Ascending aorta (tissue), 2 donors: ENCODE measurements around the gene AP1B1. TPM values are rescaled to one million over a fixed set of nuclear protein-coding genes. Genes with fewer than 3 reads are reported as not detected.
A peak's percentile ranks its signal among the peaks of the same experiment; 100 is the strongest.
"Not testable (repeated sequence)": the region's sequence is repeated elsewhere in the genome, so short reads cannot be mapped to it uniquely, and the experiment has no call there.

ENCODE experiments used
- DNase-seq, 2 donors: peaks; one replicate each; pipeline ENCODE4 v3.0.0-alpha.2; 2019; ENCODE audit warnings: low spot score in 2 of 2
- H3K27ac ChIP-seq, 2 donors: fragments of 200-600 bp; sonication (generic); one replicate each; pipeline ENCODE4 v1.5.1; 2016 to 2017; ENCODE audit warnings: mild to moderate bottlenecking in 1 of 2
- H3K27me3 ChIP-seq: fragments of 200-600 bp; sonication (generic); one replicate; pipeline ENCODE4 v1.5.1; 2017
- H3K36me3 ChIP-seq, 2 donors: fragments of 200-600 bp; sonication (generic); one replicate each; pipeline ENCODE4 v1.5.1; 2016
- H3K4me1 ChIP-seq, 2 donors: fragments of 200-600 bp; sonication (generic); one replicate each; pipeline ENCODE4 v1.5.1; 2016 to 2017; ENCODE audit warnings: mild to moderate bottlenecking in 1 of 2
- H3K4me3 ChIP-seq, 2 donors: fragments of 200-600 bp; sonication (generic); one replicate each; pipeline ENCODE4 v1.5.1; 2016 to 2017; ENCODE audit warnings: mild to moderate bottlenecking in 1 of 2
- H3K9me3 ChIP-seq, 2 donors: fragments of 200-600 bp; sonication (generic); one replicate each; pipeline ENCODE4 v1.5.1; 2016
- CTCF ChIP-seq, 3 experiments: fragments of 200-600 bp in 2 of 3; fragments of 450-650 bp in 1 of 3; sonication (generic) in 2 of 3; IDR thresholded peaks; one replicate each; pipeline ENCODE4 v1.5.1; 2016 to 2019; ENCODE audit warnings: antibody characterized with exemption in 3 of 3, mild to moderate bottlenecking in 1 of 3, moderate library complexity in 1 of 3
- intact Hi-C: fragments of 100-400 bp; cut with DNase I; formaldehyde crosslinking; loops from one replicate; pipeline ENCODE4 v1.15.1; 2023
- total RNA-seq: library from RNA; depleted of rRNA; stranded (reverse); fragments of >200 nt; gene quantifications from one replicate; pipeline ENCODE4 v1.1.0, GENCODE V29; 2016

Gene AP1B1
- total RNA-seq, 1 donor from 2014 or later, result 86.4 TPM

DNA sequence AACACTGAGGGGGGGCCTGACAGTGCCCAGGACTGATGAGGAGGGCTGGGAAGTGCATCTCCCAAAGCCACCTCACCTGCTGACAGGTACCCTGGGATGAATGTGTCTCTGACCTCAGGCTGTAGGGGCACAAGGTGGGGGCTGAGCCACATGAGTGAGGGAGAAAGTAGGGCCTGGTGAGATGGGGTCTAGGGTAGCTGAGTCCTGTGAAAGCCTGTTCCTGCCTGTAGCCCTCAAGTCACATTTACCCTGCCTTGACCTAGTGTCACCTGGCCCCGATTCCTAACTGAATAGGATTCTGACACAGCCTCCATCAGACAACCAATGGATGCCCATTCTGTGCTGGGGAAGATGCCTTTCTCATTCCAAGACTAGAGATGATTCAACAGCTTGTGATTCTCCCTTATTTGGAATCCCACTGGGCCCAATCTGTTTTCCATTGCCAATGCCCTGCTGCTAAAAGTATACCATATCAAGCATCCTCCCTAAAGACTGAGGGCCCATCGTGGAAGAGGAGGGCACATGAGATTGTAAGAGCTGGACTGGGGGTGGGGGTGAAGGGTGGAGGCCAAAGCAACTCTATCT, 38.9 kb upstream of the AP1B1 start:
- no peak for TF ChIP-seq CTCF (IDR thresholded peaks at IDR 0.05)
- intact Hi-C loops, result no loop called here
- Histone ChIP-seq H3K27ac (no peak overlapping the region), H3K9me3 (no peaks in the 10 kb centered on the region), H3K4me1 (no peaks in the 10 kb centered on the region), H3K36me3 (no peaks in the 10 kb centered on the region), H3K4me3 (no peak overlapping the region), H3K27me3 (no peaks in the 10 kb centered on the region)
- peak in 1 of 2 donors; percentile 24 for DNase-seq

GRCh38 chr22:29426476-29426875, 38.1 kb upstream of the AP1B1 start:
- no peak for TF ChIP-seq CTCF (IDR thresholded peaks at IDR 0.05)
- intact Hi-C loops, result no loop called here
- peak in 1 of 2 donors; percentile 52 for DNase-seq
- Histone ChIP-seq H3K9me3 (no peaks in the 10 kb centered on the region), H3K36me3 (no peaks in the 10 kb centered on the region), H3K27me3 (no peaks in the 10 kb centered on the region), H3K4me3 (no peak overlapping the region), H3K27ac (no peak overlapping the region), H3K4me1 (no peaks in the 10 kb centered on the region)

DNA sequence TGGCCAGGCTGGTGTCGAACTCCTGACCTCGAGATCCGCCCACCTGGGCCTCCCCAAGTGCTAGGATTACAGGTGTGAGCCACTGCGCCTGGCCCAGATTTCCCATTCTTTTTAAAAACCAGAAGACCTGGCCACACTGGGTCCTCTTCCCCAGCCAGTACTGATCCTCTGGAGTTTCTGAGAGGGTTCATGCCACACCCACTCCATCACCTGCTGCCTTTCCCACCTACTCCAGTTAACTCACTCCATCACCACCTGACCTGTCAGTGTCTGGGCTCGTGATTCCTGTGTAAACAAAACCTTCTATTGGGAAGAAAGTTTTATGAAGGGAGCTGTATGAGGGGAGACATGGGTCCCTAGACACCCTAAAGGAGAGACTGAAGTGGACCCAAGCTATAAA, 30.3 kb upstream of the AP1B1 start:
- H3K4me3 ChIP-seq, H3K9me3 ChIP-seq, H3K27ac ChIP-seq, H3K4me1 ChIP-seq, H3K27me3 ChIP-seq, intact Hi-C loops, H3K36me3 ChIP-seq: not testable (repeated sequence)
- peak in 1 of 2 donors; percentile 56 for DNase-seq

GRCh38 chr22:29414951-29415591, 26.7 kb upstream of the AP1B1 start:
- H3K4me1 ChIP-seq, H3K27me3 ChIP-seq, H3K27ac ChIP-seq, H3K36me3 ChIP-seq, intact Hi-C loops, H3K9me3 ChIP-seq: not testable (repeated sequence)
- H3K4me3 ChIP-seq, result peak overlapping the region in 1 of 2 donors; percentile 53
- peak in 1 of 2 donors; percentile 58 for DNase-seq

DNA sequence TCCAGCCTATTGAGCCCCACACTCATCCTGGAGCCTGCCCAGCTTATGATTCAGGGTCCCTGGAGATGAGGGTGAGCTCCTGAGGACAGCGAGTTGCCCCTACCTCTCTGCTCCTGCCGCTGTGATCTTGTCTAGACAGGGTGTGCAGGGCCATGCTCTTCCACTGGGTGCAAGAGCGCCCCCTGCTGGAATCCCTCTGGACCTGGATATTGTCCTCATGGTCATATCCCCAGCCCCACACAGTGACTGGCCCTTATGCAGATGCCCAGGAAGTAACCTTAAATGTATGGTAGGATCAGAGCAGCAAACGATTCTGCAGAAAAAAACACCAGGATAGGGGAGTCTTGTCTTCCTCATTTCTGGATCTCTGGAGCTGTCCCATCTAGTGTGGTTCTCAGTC, 24.4 kb upstream of the AP1B1 start:
- peak in 1 of 3 experiments; percentile 10 for TF ChIP-seq CTCF (IDR thresholded peaks at IDR 0.05)
- H3K4me1 ChIP-seq, H3K27ac ChIP-seq, H3K36me3 ChIP-seq, intact Hi-C loops, H3K9me3 ChIP-seq, H3K4me3 ChIP-seq, H3K27me3 ChIP-seq: not testable (repeated sequence)
- DNase-seq, result peak in 1 of 2 donors; percentile 55

GRCh38 chr22:29411569-29412211, 23.3 kb upstream of the AP1B1 start:
- H3K9me3 ChIP-seq, H3K27ac ChIP-seq, H3K4me1 ChIP-seq, DNase-seq, H3K4me3 ChIP-seq, intact Hi-C loops, H3K36me3 ChIP-seq, H3K27me3 ChIP-seq: not testable (repeated sequence)

- H3K27ac ChIP-seq, result no peak overlapping the region
- intact Hi-C loops, result no loop called here
- H3K9me3 ChIP-seq, result no peaks in the 10 kb centered on the region
- H3K27me3 ChIP-seq, result no peaks in the 10 kb centered on the region
- no peak for DNase-seq
- H3K4me3 ChIP-seq, result no peak overlapping the region
- no peaks in the 10 kb centered on the region for H3K4me1 ChIP-seq
- TF ChIP-seq CTCF (IDR thresholded peaks at IDR 0.05), result no peak
- no peaks in the 10 kb centered on the region for H3K36me3 ChIP-seq
Observed at GRCh38 chr22:29408940-29409339, 20.6 kb upstream of the AP1B1 start.

GRCh38 chr22:29401538-29401937, 13.2 kb upstream of the AP1B1 start:
- peak in 1 of 2 donors; percentile 22 for DNase-seq
- intact Hi-C loops, H3K27me3 ChIP-seq, H3K4me3 ChIP-seq, H3K4me1 ChIP-seq, H3K27ac ChIP-seq, H3K36me3 ChIP-seq, H3K9me3 ChIP-seq: not testable (repeated sequence)
